Gastroesophageal sphincter (tissue), 4 donors: Measurements from ENCODE around the gene SKIDA1. TPM values are rescaled to one million over a fixed set of nuclear protein-coding genes. Genes with fewer than 3 reads are reported as not detected.
A peak's percentile ranks its signal among the peaks of the same experiment; 100 is the strongest.

Experiments used
- ATAC-seq: fragments of 150-250 bp; one replicate; pipeline ENCODE4 v1.9.1; 2016; ENCODE audit warnings: mild to moderate bottlenecking, moderate library complexity
- H3K27ac ChIP-seq, 4 donors: fragments of 200-600 bp; sonication (generic) in 3 of 4; 1 replicate in 3 of 4; 2 replicates in 1 of 4; pipeline ENCODE4 v1.5.1; 2016 to 2019
- H3K27me3 ChIP-seq: fragments of 200-600 bp; sonication (generic); one replicate; pipeline ENCODE4 v1.5.1; 2019
- H3K36me3 ChIP-seq, 2 donors: fragments of 200-600 bp; sonication (generic); one replicate each; pipeline ENCODE4 v1.5.1; 2019; ENCODE audit warnings: control low read depth in 1 of 2
- H3K4me1 ChIP-seq, 3 donors: fragments of 200-600 bp; sonication (generic); 1 replicate in 2 of 3; 2 replicates in 1 of 3; pipeline ENCODE4 v1.5.1; 2016 to 2019; ENCODE audit warnings: control low read depth in 2 of 3
- H3K4me3 ChIP-seq, 2 donors: fragments of 200-600 bp; sonication (generic); one replicate each; pipeline ENCODE4 v1.5.1; 2019; ENCODE audit warnings: mild to moderate bottlenecking in 1 of 2, moderate library complexity in 1 of 2
- H3K9me3 ChIP-seq, 3 donors: fragments of 200-600 bp; sonication (generic); one replicate each; pipeline ENCODE4 v1.5.1; 2017 to 2019; ENCODE audit warnings: control low read depth in 2 of 3
- EP300 ChIP-seq: sonication (generic); formaldehyde crosslinking; IDR thresholded peaks from one replicate; pipeline ENCODE4 v1.6.1; 2017; ENCODE audit warnings: antibody characterized with exemption, mild to moderate bottlenecking
- POLR2A ChIP-seq, 2 donors: fragments of 450-650 bp; IDR thresholded peaks; one replicate each; pipeline ENCODE4 v1.6.1; 2017; ENCODE audit warnings: antibody characterized with exemption in 2 of 2, mild to moderate bottlenecking in 2 of 2, moderate library complexity in 1 of 2
- POLR2AphosphoS5 ChIP-seq: sonication (generic); formaldehyde crosslinking; IDR thresholded peaks from one replicate; pipeline ENCODE4 v1.6.1; 2017; ENCODE audit warnings: antibody characterized with exemption
- WGBS, 2 donors: methylation state at CpG; one replicate each; pipeline ENCODE4 v1.1.5; 2018; ENCODE audit warnings: low coverage in 1 of 2; 5-methylcytosine and 5-hydroxymethylcytosine counted together
- total RNA-seq, 4 donors: library from RNA; depleted of rRNA; stranded (reverse); fragments of >200 nt; gene quantifications; one replicate each; pipeline ENCODE4 v1.1.0, GENCODE V29; 2016
- TF ChIP-seq, protein P1 (sequence below), 4 experiments: fragments of 200-600 bp in 2 of 4; fragments of 450-650 bp in 2 of 4; sonication (generic) in 1 of 4; IDR thresholded peaks; one replicate each; pipeline ENCODE4 v1.5.1; 2017 to 2019; ENCODE audit warnings: antibody characterized with exemption in 4 of 4, mild to moderate bottlenecking in 2 of 4, moderate library complexity in 2 of 4

The SKIDA1 gene
- total RNA-seq, 4 donors from 2014 or later: 0.74 to 6.5 (median 2.1) TPM

DNA sequence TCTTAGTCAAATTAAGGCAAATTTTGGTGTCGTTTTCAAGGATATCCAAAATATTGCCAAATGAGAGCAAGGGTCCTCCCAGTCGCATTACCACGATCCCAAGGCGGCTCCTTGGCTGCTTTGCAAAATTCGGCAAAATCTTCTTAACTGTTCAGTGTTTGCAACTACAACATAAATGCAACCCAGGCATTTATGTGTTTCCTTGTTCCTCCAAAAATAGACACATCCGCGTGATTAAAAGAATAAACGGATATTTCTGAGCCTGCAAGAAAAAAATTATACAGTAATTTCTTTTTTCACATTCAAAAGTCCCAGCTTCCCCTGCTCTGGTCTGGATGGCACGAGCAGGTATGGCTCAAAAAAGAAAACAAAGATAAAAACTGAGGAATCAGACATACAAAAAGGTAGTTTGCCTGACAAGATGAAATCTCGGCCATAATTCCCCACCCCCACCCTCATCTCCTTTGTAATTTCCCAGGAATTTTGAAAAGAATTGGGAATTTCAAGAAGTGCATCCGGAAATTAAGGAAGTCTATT is 6.0 kb downstream of the SKIDA1 start:
- H3K4me1 ChIP-seq: peaks cover 0 to 77% (median 11%) of the 10 kb centered on the region in 3 donors
- H3K27me3 ChIP-seq: no peaks in the 10 kb centered on the region
- no peaks in the 10 kb centered on the region for H3K9me3 ChIP-seq
- no peaks in the 10 kb centered on the region for H3K36me3 ChIP-seq
- TF ChIP-seq EP300 (no peak), POLR2A (IDR thresholded peaks at IDR 0.05) (no peak), POLR2AphosphoS5 (no peak)
- TF ChIP-seq, protein P1, sequence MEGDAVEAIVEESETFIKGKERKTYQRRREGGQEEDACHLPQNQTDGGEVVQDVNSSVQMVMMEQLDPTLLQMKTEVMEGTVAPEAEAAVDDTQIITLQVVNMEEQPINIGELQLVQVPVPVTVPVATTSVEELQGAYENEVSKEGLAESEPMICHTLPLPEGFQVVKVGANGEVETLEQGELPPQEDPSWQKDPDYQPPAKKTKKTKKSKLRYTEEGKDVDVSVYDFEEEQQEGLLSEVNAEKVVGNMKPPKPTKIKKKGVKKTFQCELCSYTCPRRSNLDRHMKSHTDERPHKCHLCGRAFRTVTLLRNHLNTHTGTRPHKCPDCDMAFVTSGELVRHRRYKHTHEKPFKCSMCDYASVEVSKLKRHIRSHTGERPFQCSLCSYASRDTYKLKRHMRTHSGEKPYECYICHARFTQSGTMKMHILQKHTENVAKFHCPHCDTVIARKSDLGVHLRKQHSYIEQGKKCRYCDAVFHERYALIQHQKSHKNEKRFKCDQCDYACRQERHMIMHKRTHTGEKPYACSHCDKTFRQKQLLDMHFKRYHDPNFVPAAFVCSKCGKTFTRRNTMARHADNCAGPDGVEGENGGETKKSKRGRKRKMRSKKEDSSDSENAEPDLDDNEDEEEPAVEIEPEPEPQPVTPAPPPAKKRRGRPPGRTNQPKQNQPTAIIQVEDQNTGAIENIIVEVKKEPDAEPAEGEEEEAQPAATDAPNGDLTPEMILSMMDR (IDR thresholded peaks at IDR 0.05): no peak
- ATAC-seq: no peak
- H3K27ac ChIP-seq: peak overlapping the region; percentile 86 to 98 (median 86)
- WGBS, 2 donors: 10 to 13% methylated on average over 5 to 11 of the region's 11 CpGs
- H3K4me3 ChIP-seq: peak overlapping the region; percentile 37 to 68

DNA sequence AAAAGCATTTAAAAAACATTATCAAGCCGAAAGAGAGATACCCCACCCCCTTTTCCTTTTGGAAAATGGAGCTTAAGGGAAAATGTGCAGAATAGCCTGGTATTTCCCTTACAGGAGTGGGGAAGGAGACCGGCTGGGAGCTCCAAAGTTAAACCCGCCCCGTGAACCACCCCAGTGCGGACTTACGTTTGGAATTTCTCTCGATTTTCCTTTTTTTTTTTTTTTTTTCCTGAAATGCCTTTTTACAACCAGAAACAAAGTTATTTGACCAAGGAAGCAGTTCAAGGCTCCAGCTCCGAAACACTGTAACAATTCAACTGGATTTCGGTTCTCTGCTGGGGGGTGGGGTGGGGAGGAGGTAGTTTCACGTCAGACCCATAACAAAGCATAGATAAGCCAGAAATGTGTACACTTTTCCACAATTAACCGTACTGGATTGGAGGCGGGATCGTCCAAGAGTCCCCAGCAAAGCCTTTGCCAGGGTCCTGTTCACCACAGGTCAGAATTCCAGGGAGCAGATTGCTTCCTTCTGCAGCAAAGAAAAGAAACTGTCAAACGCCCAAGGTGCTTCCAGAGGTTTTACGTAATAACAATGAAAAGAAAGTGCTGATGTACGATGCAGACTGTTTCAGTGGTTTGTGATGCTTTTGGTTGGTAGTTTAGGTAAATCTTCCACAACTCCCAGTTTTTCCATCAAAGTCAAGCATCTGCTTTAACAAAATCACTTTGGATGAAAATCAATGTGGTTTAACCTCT is 6.7 kb downstream of the SKIDA1 start:
- peak overlapping the region; percentile 37 to 68 for H3K4me3 ChIP-seq
- H3K36me3 ChIP-seq: no peaks in the 10 kb centered on the region
- H3K27ac ChIP-seq: peak overlapping the region; percentile 86 to 98 (median 86)
- 6 to 10% methylated on average over 9 to 16 of the region's 16 CpGs for WGBS, 2 donors
- TF ChIP-seq EP300: no peak
- no peak for TF ChIP-seq POLR2AphosphoS5
- TF ChIP-seq, protein P1 (IDR thresholded peaks at IDR 0.05): no peak
- TF ChIP-seq POLR2A (IDR thresholded peaks at IDR 0.05): no peak
- peaks cover 0 to 80% (median 11%) of the 10 kb centered on the region in 3 donors for H3K4me1 ChIP-seq
- H3K9me3 ChIP-seq: no peaks in the 10 kb centered on the region
- H3K27me3 ChIP-seq: no peaks in the 10 kb centered on the region
- ATAC-seq: no peak

DNA sequence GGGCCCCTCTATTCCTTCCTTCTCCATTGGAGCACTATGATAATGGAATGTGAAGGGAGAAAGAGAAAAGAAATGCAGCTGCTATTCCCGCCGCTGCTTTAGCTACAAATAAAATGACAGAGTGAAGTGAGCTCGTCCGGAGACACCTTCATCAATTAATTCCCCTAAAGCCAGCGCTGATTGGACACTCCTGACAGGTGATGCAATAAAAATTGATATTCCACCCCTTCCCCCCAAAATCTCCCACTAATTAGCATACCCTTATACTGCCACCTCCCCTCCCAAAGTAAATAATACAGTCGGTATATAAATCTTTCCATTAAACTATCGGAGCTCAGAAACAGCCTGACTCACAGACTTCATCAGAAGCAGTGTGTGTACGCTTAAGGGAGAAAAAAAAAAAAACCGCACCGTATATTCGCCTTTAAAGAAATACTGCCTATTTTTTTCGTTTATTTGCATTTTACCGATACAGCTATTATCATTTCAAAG is 7.3 kb downstream of the SKIDA1 start:
- Histone ChIP-seq H3K9me3 (no peaks in the 10 kb centered on the region), H3K36me3 (no peaks in the 10 kb centered on the region), H3K27ac (peak overlapping the region; percentile 86 to 98 (median 86)), H3K4me1 (peaks cover 0 to 80% (median 11%) of the 10 kb centered on the region in 3 donors), H3K4me3 (peak overlapping the region; percentile 37 to 68), H3K27me3 (no peaks in the 10 kb centered on the region)
- ATAC-seq: no peak
- TF ChIP-seq POLR2AphosphoS5 (no peak), EP300 (no peak), POLR2A (IDR thresholded peaks at IDR 0.05) (no peak)
- TF ChIP-seq, protein P1 (IDR thresholded peaks at IDR 0.05): no peak
- 6% methylated on average over 12 to 13 of the region's 13 CpGs for WGBS, 2 donors

DNA sequence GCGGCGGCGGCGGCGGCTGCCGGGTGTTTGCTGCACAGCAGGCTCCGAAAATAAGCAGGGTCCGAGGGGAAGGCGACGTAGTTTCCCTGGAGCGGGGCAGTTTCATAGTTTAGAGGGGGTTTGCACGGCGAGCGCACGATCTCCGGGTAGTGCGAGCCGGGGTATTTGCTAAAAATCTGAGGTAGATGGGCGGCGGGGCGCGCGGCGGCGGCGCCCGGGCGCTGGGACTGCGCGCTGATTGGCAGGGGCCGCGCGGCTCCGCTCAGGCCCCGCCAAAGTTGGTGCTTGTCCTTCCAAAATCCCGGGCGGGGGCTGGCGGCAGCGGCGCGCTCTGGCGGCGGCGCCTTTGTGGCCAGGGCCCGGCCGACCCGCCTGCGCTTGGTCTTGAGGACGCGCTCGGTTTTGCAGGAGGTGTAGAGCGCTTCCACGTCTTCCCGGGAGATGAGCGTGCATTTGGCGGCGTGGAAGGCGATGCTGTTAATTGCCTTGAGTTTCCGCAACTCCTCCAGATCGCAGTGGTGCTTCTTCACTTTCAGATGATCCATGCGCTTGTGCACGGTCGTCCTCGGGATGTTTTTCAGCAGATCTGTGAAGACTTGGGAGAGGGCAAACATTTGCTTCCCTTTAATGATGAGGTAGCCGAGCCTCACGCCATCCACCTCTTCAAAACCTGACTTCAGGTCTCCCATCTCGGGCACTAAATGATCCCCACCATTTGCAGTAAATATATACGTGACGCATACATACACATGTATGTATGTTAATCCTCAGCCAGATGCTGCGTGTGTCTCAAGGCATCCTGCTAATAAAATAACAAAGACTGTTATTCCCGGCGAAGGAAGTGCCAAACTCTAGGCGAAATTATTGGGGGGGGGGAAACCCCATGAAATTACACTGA is 8.1 kb downstream of the SKIDA1 start:
- no peaks in the 10 kb centered on the region for H3K36me3 ChIP-seq
- H3K4me3 ChIP-seq: peak overlapping the region; percentile 37 to 68
- peak overlapping the region; percentile 86 to 98 (median 86) for H3K27ac ChIP-seq
- H3K9me3 ChIP-seq: no peaks in the 10 kb centered on the region
- peak; percentile 79 for ATAC-seq
- H3K4me1 ChIP-seq: peaks cover 0 to 72% (median 11%) of the 10 kb centered on the region in 3 donors
- TF ChIP-seq EP300 (no peak), POLR2A (IDR thresholded peaks at IDR 0.05) (peak in 1 of 2 donors; percentile 13), POLR2AphosphoS5 (no peak)
- TF ChIP-seq, protein P1 (IDR thresholded peaks at IDR 0.05): peak in 2 of 4 experiments; percentile 9 to 46
- no peaks in the 10 kb centered on the region for H3K27me3 ChIP-seq
- 0 to 2% methylated on average over 6 to 25 of the region's 73 CpGs for WGBS, 2 donors
